Activated CD8-positive, alpha-beta memory T cell treated with anti-CD3 and anti-CD28 coated beads for 4 hours (primary cell): ENCODE measurements around the gene ORM2.
"Not testable (repeated sequence)": the region's sequence is repeated elsewhere in the genome, so short reads cannot be mapped to it uniquely, and the experiment has no call there.

Experiments
- DNase-seq, 2 donors: peaks; one replicate each; pipeline ENCODE4 v3.0.0-alpha.2; 2020; ENCODE audit warnings: low read depth in 2 of 2

The ORM2 gene

DNA sequence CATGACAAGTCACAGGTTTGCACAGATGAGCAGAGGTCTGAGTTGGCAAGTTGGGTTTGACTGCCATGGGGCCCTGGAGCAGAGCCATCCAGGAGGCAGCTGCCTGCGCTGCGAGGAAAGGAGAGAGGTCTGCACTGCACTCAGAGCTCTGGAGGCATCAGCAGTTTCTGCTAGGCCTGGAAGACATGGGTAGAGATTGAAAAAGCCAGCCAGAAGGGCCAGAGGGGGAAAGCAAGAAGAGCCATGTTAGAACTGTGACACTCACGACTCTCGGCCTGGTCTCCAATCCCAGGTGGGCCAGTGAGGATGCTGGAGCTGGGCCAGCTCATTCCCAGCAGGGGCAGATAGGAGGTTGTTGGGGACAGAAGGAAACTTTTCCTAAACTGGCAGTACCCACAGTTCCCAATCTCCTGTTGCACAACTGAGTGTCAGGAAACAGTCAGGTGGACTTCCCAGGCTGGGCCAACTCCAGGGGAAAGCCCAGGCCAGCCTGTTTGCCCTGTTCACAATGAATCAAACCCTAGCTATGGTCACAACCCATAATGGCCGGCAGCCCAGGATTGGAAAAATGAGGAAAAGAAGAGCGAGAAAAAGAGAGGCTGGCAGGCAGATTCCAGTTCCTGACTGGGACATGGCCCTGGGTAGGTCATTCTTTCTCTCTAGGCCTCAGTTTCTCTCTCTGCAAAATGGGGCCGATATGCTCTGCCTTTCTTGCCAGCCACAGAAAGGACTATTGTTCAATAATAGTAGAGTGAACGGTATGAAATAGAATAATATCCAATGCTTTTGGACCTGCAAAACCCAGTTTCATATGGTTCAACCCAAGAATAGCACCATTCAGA is 14.6 kb upstream of the ORM2 start:
- no peak for DNase-seq

DNA sequence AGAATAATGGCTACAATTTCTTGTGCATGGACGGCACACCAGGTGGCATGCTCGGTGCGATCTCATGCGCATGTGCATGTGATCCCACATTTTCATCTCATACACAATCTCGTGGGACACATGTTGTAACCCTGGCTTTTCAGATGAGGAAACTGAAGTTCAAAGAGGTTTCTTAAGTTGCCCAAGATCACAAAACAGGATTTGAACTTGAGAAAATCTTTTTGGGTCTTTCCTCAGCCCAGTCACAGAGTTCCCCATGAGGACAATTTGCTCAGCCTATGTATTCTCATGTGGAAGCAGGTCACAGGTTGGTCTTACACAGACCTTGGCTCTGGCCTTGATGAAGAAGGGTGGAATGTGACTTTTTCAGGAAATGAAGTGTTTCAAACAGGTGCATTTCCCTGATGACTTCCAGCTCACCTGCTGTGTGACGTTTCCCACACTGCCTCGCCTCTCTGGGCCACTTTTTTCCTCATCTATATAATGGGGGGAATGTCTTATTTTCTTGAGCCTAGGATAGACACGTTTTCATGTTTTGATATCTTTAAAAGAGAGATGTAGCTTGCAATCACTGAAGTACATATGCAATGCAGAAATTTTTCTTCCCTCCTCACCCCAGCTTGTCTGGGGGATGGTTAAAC is 13.8 kb upstream of the ORM2 start:
- no peak for DNase-seq

DNA sequence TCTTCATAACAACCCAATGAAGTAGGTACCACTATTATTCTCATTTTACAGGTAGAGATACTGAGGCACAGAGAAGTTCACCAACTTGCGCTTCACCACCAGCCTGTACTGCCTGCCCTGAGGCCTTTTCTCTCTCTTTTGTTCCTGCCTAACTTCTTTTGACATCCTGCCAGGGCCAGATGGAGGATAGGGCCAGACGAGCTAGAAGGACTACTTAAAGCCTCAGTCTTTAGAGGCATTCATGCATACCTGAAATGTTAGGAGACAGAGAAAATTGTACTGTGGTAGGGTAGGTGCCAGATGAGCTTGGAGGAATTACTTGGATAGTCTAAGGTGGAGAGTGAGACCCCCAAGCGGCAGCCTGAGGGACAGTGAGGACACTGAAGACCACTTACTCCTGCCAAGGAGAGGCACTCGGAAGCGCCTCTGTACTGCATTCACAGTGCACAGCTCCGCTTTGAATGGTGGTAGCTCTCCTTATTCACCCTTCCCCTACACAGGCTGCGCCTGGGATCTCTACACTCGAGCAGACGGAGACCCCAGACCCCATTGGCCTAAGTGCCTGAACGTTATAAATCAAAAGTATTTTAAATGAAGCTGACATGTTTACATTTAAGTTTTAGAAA is 13.0 kb upstream of the ORM2 start:
- DNase-seq, result no peak

DNA sequence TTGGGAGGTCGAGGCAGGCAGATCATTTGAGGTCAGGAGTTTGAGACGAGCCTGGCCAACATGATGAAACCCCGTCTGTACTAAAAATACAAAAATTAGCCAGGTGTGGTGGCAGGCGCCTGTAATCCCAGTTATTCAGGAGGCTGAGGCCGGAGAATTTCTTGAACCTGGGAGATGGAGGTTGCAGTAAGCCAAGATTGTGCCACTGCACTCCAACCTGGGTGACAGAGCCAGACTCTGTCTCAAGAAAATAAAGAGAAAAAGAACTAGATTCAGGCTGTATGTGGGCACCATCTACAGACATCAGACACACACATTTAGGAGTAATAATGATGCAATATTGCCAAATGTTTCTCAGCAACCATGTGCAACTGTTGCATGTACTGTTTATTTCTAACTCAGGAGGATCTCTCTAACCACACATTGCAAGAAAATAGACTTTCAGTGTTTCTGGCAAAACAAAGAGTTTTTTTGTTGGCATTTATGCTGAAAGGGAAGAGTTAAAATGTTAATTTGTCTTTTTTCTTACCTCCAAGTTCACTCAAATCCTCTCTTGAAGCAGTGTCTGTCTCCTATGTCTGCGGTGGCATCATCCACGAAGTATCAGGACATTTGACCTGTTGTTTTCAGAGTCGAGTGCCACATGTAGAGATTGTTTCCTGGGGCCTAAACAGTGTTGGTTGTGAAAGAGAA is 11.9 kb upstream of the ORM2 start:
- no peak for DNase-seq

DNA sequence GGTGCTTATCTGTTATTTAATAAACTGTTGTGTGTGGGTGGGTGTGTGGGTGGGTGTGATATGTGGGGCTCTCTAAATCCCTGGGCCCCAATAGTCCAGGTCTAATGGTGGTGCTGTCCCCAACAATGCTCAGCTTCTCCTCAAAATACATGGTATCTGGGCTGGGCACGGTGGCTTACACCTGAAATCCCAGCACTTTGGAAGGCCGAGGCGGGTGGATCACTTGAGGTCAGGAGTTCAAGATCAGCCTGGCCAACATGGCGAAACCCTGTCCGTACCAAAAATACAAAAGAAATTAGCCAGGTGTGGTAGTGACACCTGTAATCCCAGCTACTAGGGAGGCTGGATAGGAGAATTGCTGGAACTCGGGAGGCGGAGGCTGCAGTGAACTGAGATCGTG is 11.3 kb upstream of the ORM2 start:
- no peak for DNase-seq

DNA sequence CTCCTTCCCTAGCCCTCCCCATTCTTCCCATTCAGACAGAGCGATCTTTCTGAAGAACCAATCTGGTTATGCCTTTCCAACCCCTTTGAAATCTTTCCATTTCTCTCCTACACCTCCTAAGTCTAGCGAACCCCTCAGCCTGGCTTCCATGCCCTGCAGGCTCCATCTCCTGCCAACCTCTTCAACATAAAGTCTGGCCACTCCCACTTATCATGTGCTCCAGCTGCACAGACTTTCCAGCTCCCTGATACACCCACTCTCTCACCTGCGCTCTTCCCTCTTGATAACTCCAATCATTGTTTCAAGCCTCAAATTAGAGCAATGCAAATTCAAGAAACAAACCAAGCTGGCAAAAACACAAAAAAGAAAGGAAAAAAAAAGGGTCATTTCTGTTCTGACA is 10.5 kb upstream of the ORM2 start:
- no peak for DNase-seq

DNA sequence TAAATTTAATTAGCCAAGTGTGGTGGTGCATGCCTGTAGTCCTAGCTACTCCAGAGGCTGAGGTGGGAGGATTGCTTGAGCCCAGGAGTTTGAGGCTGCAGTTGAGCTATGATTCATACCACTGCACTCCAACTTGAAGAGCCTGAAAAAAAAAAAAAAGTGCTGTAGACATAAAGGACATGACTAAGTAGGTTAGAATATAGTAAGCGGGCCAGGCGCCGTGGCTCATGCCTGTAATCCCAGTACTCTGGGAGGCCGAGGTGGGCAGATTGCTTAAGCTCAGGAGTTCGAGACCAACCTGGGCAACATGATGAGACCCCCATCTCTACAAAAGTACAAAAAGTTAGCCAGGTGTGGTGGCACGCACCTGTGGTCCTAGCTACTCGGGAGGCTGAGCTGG is 9.0 kb upstream of the ORM2 start:
- not testable (repeated sequence) for DNase-seq

DNA sequence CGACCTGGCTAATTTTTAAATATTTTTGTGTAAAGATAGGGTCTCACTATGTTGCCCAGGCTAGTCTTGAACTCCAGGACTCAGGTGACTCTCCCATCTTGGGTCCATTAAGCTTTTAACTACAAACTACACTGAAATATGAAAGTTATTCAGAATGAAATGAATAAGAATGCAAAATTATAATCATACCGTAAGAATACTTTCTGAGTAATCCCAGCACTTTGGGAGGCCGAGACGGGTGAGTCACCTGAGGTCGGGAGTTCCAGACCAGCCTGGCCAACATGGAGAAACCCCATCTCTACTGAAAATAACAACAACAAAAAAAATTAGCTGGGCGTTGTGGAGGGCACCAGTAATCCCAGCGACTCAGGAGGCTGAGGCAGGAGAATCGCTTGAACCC is 7.9 kb upstream of the ORM2 start:
- DNase-seq, result no peak

DNA sequence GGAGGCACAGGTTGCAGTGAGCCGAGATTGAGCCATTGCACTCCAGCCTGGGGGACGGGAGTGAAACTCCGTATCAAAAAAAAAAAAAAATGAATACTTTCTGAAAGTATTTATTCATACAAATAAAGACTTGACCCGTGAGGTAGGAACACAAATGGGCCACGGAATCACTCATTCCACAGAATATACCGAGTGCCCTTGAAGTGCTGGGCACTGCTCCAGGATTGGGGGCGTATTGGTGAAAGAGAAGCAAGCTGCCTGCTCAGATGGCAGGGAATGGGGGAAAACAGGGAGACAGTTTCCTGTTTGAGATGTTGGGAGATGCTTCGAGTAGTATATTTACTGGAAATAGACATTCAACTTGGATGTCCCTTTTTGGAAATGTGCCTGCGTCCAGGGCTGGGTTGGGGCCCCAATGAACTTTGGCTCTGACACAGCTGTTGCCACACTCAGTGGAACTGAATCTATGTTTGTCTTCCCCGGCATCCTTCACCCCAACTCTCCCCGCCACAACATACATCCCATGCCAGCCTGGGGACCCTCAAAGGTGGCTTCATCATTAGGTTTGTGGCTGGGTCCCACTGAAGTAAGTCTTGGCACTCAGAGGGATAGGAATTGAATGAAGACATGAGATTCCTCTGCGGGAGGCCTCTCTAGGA is 7.4 kb upstream of the ORM2 start:
- DNase-seq, result not testable (repeated sequence)

DNA sequence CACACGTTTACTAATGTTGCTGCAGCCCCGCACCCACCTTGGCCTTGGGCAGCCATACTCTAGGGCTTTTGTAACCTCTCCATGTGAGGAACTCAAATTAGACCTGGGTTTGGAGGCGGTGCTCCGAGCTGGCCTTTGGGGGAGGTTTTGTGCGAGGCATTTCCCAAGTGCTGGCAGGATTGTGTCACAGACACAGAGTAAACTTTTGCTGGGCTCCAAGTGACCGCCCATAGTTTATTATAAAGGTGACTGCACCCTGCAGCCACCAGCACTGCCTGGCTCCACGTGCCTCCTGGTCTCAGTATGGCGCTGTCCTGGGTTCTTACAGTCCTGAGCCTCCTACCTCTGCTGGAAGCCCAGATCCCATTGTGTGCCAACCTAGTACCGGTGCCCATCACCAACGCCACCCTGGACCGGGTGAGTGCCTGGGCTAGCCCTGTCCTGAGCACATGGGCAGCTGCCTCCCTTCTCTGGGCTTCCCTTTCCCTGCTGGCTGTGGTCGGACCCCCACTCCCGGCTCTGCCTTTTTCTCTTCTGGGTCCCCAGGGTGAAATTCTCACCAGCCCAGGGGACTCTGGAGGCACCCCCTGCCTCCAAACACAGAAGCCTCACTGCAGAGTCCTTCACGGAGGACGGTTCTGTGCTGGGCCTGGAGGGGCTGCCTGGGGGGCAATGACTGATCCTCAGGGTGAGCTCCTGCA is 6.7 kb upstream of the ORM2 start, which contains the start of gene ORM1:
Gene ORM1 (plus strand): TSS at position 268 of the 701 bp plus-strand sequence. CDS start 36 bp downstream, at position 304.
- DNase-seq, result not testable (repeated sequence)

DNA sequence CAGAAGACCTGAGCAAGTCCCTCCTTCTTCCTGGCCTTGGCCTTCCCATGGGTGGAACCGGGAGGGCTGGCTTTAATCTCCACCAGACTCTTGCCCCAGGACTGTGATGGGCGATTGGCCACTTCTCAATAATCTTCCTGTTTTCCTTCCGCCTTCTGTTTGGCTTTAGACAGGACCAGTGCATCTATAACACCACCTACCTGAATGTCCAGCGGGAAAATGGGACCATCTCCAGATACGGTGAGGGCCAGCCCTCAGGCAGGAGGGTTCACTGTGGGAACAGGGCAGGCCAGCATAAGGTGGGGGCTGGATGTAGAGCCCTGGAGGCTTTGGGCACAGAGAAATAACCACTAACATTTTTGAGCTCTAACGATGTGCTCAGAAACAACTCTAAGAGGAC is 5.8 kb upstream of the ORM2 start:
- not testable (repeated sequence) for DNase-seq

DNA sequence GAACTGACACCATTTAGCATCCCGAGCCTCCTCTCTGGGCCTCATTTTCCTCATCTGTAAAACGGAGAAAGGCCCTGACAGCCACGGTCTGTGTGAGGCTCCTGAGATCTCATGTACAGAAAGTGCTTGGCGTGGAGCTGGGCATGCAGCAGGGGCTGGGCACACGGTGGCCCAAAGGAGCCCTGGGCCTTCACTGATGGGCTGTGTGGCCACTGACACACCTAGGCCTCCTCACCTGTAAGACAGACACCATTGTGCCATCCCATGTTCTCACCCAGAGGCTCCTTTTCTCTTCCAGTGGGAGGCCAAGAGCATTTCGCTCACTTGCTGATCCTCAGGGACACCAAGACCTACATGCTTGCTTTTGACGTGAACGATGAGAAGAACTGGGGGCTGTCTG is 5.2 kb upstream of the ORM2 start:
- DNase-seq, result no peak

DNA sequence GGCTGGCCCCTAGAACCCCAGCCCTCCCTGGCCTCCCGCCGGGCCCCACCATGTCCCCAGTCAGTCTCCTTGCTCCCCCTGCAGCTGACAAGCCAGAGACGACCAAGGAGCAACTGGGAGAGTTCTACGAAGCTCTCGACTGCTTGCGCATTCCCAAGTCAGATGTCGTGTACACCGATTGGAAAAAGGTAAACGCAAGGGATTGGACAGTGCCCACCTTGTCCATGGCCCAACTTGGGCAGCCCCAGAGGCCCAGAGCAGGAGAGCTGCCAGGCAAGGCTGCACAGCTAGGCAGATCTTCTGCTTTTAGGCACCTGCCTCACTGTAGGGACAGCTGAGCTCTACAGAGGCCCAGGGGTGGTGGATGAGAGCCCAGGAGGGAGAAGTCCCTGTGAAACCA is 4.7 kb upstream of the ORM2 start:
- not testable (repeated sequence) for DNase-seq

DNA sequence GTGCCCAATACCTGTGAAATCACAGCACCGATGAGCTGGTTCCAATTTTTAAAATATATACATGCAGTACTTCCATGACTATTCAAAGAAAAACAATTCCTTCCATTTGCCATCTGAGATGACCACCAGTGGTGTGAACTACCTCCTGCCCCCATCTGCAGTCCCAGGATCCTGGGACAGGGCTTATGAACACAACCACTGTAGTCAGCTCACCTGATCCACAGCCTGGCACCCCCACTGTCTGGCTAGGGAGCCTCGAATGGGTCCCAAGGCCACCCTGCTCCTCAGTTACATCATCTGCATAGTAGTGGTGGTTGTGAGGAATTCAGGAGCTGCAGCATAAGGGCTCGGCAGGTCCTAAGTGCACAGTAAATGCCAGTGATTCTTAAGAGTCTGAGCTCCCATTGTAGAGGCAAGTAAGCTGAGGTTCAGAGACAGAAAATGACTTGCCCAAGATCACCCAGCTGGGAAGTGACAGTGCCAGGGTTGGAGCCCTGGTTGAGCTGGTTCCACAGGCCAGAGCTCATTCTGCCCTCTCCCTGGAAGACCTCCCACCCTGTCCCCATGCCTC is 3.9 kb upstream of the ORM2 start:
- DNase-seq, result not testable (repeated sequence)

DNA sequence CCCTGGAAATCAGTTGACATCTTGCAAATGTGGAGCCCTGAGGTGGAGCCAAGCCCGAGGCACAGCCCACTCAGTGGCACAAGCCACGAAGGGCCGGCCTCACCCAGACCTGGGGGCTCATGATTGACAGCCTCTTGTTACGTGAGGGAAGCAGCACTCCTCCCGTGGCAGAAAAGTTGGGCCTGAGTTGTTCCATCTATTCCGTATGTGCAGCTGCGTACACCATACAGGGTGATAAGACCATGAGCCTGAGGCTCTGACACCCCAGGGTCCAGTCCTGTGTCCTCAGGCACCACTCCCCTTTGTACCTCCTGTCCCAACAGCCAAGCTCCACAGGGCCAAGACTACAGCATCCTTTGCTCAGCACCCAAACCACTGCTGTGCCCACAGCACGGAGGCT is 1.9 kb upstream of the ORM2 start:
- DNase-seq, result no peak

DNA sequence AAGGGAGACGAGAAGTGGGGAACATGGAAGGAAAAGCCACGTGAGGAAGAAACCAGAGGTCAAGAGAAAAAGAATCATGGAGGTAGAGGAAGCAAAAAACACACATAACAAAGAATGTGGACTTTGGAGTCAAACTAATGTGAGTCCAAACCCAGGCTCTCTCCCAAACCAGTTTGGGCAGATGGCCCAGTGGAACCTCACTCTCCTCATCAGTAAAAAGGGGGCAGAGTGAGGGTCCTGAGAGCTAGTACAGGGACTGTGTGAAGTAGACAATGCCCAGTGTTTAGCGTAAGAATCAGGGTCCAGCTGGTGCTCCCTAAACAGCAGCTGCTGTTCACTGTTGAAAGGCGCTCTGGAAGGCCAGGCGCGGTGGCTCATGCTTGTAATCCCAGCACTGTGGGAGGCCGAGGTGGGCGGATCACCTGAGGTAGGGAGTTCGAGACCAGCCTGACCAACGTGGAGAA is 1.3 kb upstream of the ORM2 start:
- not testable (repeated sequence) for DNase-seq

DNA sequence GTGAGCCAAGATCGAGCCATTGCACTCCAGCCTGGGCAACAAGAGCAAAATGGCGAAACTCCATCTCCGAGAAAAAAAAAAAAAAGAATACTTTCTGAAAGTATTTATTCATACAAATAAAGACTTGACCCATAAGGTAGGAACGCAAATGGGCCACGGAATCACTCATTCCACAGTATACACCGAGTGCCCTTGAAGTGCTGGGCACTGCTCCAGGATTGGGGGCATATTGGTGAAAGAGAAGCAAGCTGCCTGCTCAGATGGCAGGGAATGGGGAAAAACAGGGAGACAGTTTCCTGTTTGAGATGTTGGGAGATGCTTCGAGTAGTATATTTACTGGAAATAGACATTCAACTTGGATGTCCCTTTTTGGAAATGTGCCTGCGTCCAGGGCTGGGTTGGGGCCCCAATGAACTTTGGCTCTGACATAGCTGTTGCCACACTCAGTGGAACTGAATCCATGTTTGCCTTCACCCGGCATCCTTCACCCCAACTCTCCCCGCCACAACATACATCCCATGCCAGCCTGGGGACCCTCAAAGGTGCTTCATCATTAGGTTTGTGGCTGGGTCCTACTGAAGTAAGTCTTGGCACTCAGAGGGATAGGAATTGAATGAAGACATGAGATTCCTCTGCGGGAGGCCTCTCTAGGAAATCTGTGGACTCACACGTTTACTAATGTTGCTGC is 588 bp upstream of the ORM2 start:
- not testable (repeated sequence) for DNase-seq

DNA sequence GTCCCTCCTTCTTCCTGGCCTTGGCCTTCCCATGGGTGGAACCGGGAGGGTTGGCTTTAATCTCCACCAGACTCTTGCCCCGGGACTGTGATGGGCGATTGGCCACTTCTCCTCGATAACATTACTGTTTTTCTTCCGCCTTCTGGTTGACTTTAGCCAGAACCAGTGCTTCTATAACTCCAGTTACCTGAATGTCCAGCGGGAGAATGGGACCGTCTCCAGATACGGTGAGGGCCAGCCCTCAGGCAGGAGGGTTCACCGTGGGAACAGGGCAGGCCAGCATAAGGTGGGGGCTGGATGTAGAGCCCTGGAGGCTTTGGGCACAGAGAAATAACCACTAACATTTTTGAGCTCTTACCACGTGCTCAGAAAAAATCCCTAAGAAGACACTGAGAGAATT is 967 bp downstream of the ORM2 start:
- DNase-seq, result no peak

DNA sequence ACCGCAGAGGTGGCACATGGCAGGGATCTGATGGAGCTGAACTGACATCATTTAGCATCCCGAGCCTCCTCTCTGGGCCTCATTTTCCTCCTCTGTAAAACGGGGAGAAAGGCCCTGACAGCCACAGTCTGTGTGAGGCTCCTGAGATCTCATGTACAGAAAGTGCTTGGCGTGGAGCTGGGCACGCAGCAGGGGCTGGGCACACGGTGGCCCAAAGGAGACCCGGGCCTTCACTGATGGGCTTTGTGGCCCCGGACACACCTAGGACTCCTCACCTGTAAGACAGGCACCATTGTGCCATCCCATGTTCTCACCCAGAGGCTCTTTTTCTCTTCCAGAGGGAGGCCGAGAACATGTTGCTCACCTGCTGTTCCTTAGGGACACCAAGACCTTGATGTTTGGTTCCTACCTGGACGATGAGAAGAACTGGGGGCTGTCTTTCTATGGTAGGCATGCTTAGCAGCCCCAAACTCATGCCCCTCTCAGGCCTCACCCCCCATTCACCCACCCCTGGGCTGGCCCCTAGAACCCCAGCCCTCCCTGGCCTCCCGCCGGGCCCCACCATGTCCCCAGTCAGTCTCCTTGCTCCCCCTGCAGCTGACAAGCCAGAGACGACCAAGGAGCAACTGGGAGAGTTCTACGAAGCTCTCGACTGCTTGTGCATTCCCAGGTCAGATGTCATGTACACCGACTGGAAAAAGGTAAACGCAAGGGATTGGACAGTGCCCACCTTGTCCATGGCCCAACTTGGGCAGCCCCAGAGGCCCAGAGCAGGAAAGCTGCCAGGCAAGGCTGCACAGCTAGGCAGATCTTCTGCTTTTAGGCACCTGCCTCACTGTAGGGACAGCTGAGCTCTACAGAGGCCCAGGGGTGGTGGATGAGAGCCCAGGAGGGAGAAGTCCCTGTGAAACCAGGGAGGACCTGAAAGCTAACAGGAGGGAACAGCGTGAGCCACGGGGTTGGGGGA is 1.8 kb downstream of the ORM2 start:
- not testable (repeated sequence) for DNase-seq
